ENCODE measurements around the gene FBXW12.
"Not testable (repeated sequence)": the region's sequence is repeated elsewhere in the genome, so short reads cannot be mapped to it uniquely, and the experiment has no call there.

FBXW12 gene

DNA sequence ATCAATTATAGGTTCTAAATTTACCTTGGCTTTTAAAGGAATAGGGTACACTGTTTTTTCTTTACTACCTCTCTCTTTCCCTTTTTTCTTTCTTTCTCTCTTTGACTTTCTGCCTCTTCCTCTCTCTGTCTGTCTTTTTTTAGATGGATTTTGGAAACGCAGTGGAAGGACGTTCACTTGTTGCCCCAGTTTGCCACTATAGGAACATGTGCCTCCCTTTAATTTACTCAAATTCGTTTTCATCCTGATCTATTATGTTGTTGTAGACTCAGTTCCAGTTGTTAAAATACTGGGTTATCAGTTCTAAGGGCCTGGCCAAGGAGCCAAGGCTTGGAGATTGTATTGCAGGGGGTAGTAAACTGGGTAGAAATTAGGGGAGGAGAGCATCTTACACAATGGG is 37.4 kb upstream of the FBXW12 start:
- no peak for TF ChIP-seq ZNF202 (tag by site-specific recombination; IDR thresholded peaks at IDR 0.05; ENCODE audit: borderline replicate concordance)
- no peak for TF ChIP-seq ZNF169 (tag by site-specific recombination; IDR thresholded peaks at IDR 0.05)
- TF ChIP-seq ZNF223 (tag by site-specific recombination; IDR thresholded peaks at IDR 0.05) = no peak
- no peak for TF ChIP-seq ZNF239 (tag by site-specific recombination; IDR thresholded peaks at IDR 0.05)
- no peak for TF ChIP-seq HOXA7 (CRISPR knock-in tag; IDR thresholded peaks at IDR 0.05; ENCODE audit: borderline replicate concordance)
- TF ChIP-seq ZNF416 (tag by site-specific recombination; IDR thresholded peaks at IDR 0.05) = no peak
- TF ChIP-seq ZBTB20 (tag by site-specific recombination; IDR thresholded peaks at IDR 0.05) = no peak
- no peak for TF ChIP-seq ZNF266 (tag by site-specific recombination; IDR thresholded peaks at IDR 0.05; ENCODE audit: low read depth)
- TF ChIP-seq, protein P1, sequence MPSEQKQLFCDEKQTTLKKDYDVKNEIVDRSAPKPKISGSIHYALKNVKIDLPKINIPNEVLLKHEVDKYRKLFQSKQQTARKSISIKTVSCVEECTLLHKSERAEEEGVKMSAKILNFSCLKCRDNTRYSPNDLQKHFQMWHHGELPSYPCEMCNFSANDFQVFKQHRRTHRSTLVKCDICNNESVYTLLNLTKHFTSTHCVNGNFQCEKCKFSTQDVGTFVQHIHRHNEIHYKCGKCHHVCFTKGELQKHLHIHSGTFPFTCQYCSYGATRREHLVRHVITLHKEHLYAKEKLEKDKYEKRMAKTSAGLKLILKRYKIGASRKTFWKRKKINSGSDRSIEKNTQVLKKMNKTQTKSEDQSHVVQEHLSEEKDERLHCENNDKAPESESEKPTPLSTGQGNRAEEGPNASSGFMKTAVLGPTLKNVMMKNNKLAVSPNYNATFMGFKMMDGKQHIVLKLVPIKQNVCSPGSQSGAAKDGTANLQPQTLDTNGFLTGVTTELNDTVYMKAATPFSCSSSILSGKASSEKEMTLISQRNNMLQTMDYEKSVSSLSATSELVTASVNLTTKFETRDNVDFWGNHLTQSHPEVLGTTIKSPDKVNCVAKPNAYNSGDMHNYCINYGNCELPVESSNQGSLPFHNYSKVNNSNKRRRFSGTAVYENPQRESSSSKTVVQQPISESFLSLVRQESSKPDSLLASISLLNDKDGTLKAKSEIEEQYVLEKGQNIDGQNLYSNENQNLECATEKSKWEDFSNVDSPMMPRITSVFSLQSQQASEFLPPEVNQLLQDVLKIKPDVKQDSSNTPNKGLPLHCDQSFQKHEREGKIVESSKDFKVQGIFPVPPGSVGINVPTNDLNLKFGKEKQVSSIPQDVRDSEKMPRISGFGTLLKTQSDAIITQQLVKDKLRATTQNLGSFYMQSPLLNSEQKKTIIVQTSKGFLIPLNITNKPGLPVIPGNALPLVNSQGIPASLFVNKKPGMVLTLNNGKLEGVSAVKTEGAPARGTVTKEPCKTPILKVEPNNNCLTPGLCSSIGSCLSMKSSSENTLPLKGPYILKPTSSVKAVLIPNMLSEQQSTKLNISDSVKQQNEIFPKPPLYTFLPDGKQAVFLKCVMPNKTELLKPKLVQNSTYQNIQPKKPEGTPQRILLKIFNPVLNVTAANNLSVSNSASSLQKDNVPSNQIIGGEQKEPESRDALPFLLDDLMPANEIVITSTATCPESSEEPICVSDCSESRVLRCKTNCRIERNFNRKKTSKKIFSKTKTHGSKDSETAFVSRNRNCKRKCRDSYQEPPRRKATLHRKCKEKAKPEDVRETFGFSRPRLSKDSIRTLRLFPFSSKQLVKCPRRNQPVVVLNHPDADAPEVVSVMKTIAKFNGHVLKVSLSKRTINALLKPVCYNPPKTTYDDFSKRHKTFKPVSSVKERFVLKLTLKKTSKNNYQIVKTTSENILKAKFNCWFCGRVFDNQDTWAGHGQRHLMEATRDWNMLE (tag by site-specific recombination; conservative IDR thresholded peaks at IDR 0.05; ENCODE audit: low read depth) = no peak
- no peak for TF ChIP-seq ZNF548 (tag by site-specific recombination; IDR thresholded peaks at IDR 0.05)
- TF ChIP-seq ZNF623 (tag by site-specific recombination; IDR thresholded peaks at IDR 0.05) = no peak
- TF ChIP-seq, protein P2, sequence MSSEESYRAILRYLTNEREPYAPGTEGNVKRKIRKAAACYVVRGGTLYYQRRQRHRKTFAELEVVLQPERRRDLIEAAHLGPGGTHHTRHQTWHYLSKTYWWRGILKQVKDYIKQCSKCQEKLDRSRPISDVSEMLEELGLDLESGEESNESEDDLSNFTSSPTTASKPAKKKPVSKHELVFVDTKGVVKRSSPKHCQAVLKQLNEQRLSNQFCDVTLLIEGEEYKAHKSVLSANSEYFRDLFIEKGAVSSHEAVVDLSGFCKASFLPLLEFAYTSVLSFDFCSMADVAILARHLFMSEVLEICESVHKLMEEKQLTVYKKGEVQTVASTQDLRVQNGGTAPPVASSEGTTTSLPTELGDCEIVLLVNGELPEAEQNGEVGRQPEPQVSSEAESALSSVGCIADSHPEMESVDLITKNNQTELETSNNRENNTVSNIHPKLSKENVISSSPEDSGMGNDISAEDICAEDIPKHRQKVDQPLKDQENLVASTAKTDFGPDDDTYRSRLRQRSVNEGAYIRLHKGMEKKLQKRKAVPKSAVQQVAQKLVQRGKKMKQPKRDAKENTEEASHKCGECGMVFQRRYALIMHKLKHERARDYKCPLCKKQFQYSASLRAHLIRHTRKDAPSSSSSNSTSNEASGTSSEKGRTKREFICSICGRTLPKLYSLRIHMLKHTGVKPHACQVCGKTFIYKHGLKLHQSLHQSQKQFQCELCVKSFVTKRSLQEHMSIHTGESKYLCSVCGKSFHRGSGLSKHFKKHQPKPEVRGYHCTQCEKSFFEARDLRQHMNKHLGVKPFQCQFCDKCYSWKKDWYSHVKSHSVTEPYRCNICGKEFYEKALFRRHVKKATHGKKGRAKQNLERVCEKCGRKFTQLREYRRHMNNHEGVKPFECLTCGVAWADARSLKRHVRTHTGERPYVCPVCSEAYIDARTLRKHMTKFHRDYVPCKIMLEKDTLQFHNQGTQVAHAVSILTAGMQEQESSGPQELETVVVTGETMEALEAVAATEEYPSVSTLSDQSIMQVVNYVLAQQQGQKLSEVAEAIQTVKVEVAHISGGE (tag by site-specific recombination; conservative IDR thresholded peaks at IDR 0.05; ENCODE audit: low read depth) = no peak
- no peak for TF ChIP-seq ZNF514 (tag by site-specific recombination; IDR thresholded peaks at IDR 0.05)
- no peak for TF ChIP-seq HOXC10 (CRISPR knock-in tag; IDR thresholded peaks at IDR 0.05)
- ChIA-PET POLR2A (no interaction called here), CTCF (interaction anchor here (0.6 kb wide), 1 partner anchor 66 kb away, joined by 5 read pairs; no protein-coding TSS in a partner anchor)
- Histone ChIP-seq H3K27ac (ENCODE audit: extremely low read depth, low read depth, low read length) (no peak overlapping the region), H3K9me3 (ENCODE audit: control insufficient read depth, insufficient read depth, low read depth, low read length) (no peaks in the 10 kb centered on the region), H3K36me3 (ENCODE audit: control insufficient read depth in 2 of 2, insufficient read depth in 1 of 2, low read length in 2 of 2) (no peaks in the 10 kb centered on the region), H3K4me3 (ENCODE audit: low read depth, low read length) (no peak overlapping the region), H3K4me1 (ENCODE audit: control insufficient read depth, insufficient read depth, low read length) (no peaks in the 10 kb centered on the region)

DNA sequence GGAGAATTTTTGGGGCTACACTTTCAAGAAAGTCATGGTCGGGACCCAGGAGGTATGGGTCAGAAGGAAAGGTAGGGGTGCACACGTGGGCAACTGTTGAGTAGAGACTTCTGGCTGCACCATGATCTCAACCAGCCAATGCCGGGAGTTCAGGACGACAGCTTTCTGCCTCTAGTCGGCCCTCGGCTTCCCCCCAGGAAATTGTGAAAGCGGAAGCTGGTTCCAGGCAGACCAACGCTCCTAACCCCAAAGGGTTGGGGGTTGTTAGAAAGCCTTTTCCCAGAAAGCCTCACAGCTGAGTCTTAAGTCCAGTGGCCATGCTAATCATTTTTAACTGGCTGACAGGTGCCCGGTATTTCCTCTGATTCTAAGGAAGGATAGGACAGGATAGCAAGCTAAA is 36.7 kb upstream of the FBXW12 start:
- POLR2A ChIA-PET; H3K4me1 ChIP-seq (ENCODE audit: control insufficient read depth, insufficient read depth, low read length); CTCF ChIA-PET; H3K4me3 ChIP-seq (ENCODE audit: low read depth, low read length); H3K9me3 ChIP-seq (ENCODE audit: control insufficient read depth, insufficient read depth, low read depth, low read length); H3K36me3 ChIP-seq (ENCODE audit: control insufficient read depth in 2 of 2, insufficient read depth in 1 of 2, low read length in 2 of 2); H3K27ac ChIP-seq (ENCODE audit: extremely low read depth, low read depth, low read length): not testable (repeated sequence)

DNA sequence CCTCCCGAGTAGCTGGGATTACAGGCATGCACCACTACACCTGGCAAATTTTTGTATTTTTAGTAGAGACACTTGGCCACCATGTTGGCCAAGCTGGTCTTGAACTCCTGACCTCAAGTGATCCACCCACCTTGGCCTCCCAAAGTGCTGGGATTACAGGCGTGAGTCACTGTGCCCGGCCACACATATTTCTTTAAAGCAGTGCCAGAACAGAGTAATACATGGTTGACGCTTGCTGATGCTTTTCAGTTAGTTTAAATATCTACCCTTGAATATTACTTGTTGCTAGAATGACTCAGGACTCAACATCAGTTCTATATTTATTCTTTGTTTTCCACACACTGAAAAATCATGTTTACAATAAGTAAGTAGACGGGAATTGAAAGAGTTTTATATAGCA is 34.5 kb upstream of the FBXW12 start:
- H3K9me3 ChIP-seq (ENCODE audit: control insufficient read depth, insufficient read depth, low read depth, low read length); H3K27ac ChIP-seq (ENCODE audit: extremely low read depth, low read depth, low read length); H3K36me3 ChIP-seq (ENCODE audit: control insufficient read depth in 2 of 2, insufficient read depth in 1 of 2, low read length in 2 of 2); POLR2A ChIA-PET; H3K4me1 ChIP-seq (ENCODE audit: control insufficient read depth, insufficient read depth, low read length); H3K4me3 ChIP-seq (ENCODE audit: low read depth, low read length): not testable (repeated sequence)
- CTCF ChIA-PET = interaction anchor here (1.1 kb wide), 1 partner anchor 63 kb away, joined by 3 read pairs; no protein-coding TSS in a partner anchor
